GM21529 (cell line): ENCODE data around the gene DLG5.

ENCODE experiments used
- ATAC-seq: cut with Tn5 transposase; IDR thresholded peaks from one replicate; pipeline ENCODE4 v1.9.1; 2021; ENCODE audit not compliant: unreplicated experiment

The DLG5 gene

DNA sequence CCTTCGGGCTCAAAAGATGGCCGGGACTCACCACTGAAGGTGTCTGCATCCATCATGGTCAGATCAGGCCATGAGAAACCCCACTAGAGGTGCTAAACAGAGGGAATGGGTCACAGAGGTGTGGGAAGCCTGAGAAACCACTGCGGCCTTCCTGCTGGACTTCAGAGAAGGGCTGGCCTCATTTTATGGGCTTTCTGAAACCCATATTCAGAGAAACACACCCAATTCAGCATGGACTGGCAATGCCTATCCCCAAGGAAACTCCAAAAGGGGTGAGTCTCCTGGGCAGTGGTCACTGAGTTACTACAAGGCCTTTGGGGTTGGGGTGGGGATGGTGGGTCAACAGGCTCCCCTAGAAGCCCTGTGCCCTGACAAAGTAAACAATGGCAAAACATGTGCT is 58.0 kb downstream of the DLG5 start:
- ATAC-seq: no peak

DNA sequence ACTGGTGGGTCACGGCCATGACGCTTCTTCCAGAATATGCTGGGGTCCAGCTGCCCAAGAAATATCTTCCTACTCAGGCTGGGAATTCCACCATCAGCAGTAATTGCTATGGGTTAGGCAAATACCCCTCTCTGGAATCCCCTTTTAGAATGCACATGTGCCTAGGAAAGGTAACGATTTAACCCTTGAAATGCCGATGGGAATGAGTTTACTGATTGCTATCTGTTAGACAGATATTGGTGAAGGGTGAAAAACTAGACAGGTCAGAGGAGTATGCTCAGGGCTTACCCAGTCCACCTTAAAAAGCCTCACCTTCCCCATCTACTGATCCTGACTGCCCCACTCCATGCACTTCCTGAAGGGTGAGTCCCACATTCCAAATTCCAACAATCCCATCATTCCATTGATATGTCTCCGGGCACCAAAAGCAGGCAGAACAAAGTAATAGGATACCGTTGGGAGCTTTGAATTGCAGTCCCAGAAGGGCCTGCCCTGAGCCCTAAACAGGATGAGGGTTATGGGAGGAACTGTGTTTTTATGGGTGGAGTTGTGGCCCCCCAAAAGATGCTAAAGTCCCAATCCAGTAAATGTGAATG is 59.3 kb downstream of the DLG5 start:
- no peak for ATAC-seq

DNA sequence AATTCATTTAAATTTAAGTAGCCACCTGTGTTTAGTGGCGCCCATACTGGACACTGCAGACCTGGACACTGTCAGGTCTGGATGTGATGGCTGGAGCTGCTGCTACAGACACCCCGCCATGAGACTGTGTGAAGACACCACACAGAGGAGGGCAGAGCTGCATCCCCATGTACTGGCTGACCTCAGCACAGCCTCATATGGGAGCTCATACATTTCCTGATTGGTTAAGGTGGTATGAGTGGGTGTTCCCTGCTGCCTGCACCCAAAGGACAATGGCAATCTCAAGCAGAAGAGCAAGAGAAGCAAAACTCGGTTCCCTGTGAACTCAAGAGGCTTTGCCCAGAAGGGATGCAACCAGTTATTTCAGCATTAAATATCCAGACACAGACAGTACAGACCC is 60.0 kb downstream of the DLG5 start:
- no peak for ATAC-seq

DNA sequence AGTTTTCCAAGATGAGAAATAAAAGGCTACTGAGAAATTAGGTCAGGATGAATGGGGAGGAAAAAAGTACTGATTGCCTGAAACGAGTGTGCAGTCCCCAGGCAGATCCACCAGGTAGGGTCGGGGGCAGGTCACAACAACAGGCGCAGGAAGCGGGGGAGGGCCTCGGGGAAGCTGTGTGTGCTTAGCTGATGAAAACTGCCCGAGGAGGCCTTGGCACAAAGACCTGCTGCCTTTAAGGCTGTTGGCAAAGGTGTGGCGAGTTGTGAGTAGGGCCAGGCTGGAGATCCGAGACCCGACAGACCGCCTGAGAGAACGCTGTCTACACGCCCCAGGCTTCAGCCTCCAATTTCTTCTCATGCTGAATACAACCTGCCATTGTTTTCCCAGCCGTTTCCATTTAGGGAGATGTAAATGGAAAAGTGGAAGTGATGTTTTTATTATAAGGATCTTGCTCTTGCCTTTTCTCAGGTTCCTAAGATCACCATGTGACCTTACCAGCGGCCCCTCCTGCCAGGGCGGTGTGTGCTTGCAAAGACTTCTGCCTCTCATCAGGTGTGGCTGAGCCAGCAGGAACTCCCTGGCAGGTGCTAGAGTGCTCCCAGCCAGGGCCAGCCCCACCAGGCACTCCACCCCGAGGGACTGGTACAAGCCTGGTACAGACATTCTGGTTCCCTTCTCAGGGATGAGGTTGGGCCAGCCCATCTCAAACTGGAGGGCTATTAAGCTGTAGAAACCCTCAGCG is 60.8 kb downstream of the DLG5 start:
- no peak for ATAC-seq

DNA sequence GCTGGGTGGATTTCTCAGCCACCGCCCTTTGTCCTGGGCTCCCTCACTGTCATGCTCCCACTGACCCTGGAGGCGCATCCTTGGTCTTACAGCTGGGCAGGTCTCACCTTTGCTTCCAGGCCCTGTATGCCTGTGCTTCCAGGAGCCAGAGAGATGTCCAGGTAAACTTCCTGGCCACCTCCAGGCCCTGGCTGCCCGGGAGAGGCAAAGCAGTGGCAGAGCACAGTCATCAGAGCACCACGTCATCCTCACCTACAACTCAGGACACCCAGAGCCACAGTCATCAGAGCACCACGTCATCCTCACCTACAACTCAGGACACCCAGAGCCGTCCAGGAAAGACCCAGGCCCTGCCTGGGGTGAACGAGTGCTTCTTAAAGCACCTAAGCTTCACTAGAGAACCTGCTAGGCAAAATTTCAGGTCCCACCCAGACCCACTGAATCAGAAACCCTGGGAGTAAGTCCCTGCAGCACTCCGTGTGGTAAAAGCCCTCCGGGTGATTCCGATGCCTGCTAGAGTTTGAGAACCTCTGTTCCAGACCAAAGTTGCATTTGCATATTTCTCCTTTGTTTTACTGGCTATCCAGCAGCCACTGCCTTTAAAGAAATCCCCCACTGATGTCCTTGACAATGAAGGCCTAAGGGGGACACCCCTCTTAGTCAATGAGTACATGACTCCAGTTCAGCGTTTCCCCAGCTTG is 62.3 kb downstream of the DLG5 start:
- ATAC-seq: no peak

DNA sequence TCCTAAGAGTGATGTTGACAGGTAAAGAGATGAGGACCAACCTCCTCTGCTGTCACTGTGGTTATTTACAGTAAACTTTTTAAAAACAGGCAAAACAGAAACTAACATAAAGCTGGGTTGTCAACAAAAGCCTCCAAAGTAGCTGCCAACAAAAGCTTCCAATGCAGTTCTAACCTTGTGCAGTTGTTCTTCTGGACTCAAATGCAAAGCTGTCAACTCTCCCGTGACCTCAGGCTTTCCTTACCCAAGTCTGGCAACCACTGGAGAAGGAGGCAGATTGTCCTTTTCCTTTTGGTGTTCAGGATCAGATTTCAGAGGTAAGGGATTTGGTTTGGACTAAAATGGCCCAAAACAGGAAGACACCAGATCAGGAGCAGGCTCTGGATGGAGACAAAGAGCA is 63.1 kb downstream of the DLG5 start:
- ATAC-seq: no peak

DNA sequence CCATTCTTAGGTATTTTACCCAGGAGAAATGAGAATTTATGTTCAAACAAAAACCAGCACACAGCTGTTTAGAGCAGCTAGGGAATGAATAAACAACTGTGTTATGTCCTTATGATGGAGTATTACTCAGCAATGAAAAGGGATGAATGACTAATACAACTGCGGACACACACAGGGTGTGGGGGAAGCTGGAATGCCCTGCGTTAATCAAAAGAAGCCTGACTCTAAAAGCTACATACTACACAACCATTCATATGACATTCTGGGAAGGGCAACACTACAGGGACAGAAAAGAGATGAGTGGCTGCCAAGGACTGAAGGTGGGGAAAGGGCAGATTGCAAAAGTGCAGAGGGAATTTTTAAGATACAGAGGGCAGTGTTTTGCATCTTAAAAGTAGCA is 64.0 kb downstream of the DLG5 start:
- ATAC-seq: no peak

DNA sequence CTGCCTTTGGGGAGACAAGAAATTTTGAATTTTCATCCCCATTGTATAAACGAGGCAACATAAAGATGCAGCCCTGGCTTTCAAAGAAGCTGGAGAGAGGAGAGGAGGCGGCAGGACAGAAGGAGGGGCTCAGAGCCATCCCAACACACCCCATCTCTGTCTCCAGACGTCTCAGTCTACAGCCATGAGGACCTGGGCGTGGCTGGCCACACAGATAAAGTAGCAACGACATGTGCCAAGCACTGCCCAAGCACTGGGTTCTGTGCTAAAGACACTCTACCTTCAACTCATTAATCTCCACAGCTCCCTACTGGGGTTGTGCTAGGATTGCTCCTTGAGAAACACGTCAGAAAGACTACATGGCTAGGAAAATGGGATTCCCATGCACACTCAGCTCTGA is 65.2 kb downstream of the DLG5 start:
- no peak for ATAC-seq

DNA sequence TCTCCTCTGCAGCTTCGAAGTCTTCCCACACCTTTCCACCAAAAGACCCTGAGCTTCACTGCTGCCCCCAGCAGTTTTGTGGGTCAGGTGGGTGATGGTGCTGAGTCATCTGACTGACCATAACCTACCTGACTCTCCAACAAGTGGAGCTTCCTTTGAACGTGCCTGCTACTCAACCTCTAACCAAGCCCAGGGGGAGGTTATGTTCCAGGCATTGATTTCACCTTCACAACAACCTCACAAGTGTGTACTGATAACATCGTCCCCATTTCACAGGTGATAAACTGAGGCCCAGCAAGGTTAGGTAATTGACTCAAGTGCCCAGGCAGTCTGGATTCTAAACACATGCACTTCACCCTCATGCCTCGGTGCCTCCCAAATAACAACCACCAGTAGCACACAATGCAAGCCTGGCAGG is 66.7 kb downstream of the DLG5 start:
- no peak for ATAC-seq

DNA sequence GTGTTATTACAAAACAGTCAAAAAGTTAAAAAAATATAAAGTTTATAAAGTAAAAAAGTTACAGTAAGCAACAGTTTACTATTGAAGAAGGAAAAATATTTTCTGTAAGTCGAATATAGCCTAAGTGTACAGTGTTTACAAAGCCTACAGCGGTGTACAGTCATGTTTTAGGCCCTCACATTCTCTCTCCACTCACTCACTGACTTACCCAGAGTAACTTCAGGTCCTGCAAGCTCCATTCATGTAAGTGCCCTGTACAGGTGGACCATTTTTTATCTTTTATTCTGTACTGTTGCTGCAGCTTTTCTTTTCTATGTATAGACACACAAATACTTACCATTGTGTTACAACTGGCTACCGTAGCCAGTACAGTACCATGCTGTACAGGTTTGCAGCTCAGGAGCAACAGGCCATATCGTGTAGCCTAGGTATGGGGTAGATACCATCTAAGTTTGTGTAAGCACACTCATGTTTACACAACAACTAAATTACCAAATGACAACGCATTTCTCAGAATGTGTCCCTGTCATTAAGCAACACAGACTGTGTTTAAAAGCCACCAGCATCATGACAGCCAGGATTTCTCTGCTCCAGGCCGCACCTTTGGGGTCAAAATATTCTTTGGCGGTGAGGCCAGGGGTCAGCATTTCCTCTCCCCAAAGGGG is 67.2 kb downstream of the DLG5 start:
- no peak for ATAC-seq

DNA sequence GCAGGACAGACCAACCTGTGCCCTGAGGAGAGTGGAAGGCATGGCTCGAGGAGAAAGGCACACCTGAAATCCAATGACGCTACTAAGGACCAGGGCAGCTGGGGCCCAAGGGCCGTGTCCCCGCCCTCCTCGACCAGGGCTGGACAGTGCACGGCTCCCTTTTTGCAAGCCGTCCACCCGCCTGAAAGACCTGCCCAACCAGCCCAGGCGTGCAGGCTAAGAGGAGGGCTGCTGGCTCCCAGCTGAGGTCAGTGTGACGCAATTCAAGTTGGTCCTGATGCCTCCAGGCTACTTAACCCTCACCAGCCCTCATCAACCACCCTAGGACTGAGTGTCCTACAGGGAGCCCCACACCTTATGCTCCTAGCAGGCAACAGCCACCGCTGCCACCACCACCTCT is 69.3 kb downstream of the DLG5 start:
- ATAC-seq: no peak

DNA sequence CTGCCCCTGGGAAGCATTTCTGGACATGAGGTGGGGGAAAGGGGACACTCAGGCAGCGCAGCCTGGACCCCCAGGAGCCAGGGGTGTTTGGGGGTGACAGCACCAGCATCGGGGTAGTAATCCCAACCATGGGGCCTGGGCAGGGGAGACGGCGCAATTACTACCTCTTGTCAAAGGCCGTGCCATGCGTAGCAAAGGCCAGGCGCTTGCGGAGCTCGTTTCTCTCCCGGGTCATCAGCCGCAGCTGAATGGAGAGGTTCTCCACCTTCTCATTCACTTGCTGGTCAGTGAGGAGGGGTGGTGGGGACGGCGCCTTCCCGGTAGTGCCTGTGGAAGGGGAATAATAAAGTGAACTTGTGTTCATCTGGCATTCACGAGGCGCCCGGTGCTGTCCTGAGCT is 70.0 kb downstream of the DLG5 start:
- no peak for ATAC-seq

DNA sequence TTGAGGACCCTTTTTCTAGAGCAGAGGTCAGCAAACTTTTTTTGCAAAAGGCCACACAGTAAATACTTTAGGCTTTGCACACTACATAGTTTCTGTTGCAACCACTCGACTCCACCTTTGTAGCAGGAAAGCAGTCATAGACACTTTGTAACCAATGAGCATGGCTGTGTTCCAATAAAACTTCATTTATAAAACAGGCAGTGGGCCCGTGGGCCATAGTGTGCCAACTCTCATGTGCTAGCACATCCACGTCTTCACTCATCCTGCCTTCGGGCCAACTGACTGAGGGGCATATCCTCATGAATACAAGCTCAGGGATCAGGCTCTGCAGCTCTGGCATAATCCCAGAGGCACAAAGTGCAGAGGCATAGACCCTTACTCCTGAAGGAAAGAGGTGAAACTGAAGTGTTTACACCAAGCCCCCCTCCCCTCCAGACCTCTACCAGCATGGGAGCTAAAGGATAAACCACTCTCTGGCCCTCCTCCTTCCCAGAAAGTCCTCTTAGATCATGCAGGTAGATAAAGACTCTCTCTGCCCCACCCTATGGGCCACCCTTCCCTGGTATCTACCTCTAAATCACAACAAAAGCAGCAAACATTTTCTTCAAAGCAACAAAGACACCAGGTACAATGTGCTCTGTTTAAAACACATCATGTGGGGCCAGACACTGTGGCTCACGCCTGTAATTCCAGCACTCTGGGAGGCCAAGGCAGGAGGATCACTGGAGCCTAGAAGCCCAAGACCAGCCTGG is 71.0 kb downstream of the DLG5 start:
- no peak for ATAC-seq

DNA sequence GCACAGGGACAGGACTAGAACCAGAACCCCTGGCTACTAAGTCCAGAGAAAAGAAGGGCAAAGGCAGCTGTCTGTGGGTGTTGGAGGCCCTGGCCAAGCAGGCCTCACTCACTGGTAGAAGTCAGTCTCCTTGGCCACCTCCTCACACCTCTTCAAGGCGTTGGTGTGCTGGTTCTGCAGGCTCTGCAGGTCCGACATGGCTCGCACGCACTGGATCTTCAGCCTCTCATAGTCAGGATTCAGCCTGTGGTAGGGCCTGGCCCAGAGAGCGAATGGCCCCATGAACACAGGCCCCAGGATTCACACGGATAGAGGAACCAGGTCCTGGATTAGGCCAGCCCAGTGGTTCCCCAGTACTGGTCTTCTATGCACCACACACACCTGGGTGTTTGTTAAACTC is 72.4 kb downstream of the DLG5 start:
- ATAC-seq: no peak

DNA sequence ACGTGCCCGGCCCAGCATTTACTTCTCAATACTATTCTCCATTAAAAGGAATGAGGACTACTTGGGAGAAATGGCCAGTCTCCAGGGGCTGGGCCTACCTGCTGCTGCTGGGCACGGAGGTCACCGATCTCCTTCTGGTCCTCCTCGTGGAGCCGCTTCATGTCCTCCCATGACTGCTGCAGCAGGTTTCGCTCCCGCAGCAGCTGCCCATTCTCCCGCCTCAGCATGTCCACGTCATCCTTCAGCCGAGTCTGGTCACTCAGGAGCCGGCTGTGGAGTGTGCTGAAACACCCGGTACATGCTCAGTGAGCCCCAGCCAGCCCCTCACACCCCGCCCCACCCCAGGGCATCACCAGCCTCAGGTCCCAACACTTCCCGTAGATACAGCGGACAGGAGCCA is 73.3 kb downstream of the DLG5 start:
- ATAC-seq: no peak

DNA sequence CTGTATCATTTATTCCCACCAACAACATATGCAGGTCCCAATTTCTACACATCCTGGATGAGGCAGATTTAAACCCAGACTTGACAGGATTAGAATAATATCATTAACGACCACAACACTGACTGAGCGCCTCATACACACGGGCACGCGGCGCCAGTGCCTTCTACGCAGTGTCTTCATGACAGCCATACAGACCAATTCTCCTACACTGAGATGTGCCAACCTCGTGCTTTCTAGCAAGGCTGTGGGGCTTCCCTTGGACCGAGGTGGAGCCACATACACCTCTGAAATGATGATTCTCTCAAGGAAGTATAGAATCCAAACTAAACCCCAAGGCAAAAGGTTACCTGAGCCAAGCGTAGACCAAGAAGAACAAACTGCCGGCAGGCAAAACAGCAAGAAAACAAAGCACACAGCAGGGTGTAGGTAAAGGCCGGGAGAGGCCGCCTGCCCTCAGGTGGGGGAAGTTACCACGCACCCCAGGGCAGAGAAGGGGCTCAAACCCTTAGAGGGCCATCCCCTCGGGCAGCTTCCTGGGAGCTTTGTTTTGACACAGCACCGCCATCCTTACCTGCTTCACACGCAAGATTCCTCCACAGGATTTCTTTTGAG is 75.8 kb downstream of the DLG5 start:
- no peak for ATAC-seq

DNA sequence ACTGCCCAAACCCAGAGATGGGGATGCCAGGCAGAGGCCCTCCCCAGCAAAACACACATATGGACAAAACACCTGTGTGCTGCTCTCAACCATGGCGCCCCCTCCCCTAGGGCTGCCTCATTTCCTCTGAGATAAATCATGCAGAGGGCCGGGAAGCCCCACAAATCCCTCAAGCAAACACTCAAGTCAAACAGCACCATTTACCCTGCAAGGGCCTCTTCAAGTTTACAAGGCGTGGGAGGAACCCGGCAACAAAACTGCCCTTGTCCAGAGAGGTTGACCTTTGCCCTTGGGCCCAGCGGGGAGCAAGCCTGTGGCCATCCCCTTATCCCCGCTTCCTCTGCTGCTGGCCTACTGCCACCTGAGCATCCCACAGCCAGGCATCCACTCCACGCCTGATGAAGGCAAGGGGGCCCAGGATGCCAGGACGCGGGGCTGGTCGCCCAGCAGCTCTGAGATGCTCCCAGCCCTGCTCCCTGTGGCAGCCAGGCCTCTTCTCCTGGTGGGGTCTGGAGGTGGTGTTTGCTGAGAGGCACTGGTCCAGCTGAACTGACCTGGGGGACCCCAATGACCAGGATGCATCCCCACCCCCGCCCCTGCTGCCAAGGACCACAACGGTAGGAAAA is 77.4 kb downstream of the DLG5 start:
- ATAC-seq: peak; percentile 46

DNA sequence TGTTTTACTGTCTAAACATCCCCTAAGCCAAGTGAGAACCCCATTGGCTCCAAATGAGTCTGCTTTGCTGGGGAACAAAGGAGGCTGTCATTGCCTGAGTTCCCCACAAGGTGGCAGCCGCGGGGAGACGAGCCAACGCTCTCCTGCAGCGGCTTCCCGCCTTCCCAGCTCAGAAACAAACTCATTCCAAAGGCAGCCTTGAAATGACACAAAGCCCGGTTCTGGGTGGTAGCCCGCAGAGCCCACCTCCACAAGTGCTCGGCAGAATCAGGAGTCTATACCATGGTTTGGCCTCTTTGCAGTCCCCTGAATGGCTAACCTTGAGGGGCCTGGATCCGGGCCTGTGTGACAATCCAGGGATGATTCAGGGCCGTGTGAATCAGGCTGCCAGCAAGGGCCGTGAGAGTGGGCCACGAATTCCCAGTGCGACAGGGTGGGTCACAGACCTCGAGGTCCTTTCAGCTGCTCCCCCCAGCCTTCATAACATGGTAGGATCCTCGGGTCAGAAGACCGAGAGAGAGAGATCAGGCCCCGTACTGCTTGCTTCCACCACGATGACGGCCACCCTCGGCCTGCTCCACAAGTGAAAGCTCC is 79.7 kb downstream of the DLG5 start:
- peak; percentile 64 for ATAC-seq

DNA sequence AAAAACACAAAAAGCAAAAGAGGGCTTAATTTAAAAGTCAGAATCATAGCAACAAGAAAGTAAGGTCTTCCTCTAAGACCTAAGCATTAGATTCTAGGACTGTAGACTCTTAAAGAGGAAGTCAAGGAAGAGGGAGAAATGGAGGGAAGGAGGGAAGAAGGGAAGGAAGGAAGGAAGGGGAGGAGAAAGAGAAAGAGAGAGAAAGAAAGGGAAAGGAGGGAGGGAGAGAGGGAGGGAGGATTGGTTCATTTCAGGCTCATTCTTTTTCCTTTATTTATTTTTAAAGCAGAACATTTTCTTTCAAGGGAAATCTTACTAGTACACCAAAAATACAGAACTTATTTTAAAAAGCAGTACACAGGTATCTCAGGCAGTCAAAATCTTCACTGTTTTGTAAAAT is 81.1 kb downstream of the DLG5 start:
- no peak for ATAC-seq
